Activated B cell treated with CpG ODN at 0.5 μM for 24 hours (primary cell): Measurements from ENCODE around the gene CRMP1. TPM values are rescaled to one million over a fixed set of nuclear protein-coding genes. Genes with fewer than 3 reads are reported as not detected.

Source experiments
- ATAC-seq: fragments of 200-7000 bp; cut with Tn5 transposase; one replicate; pipeline ENCODE4 v1.10.0; 2021; ENCODE audit warnings: low read depth, mild to moderate bottlenecking, moderate library complexity
- CTCF ChIA-PET: fragments of 350-600 bp; sonication (Branson Sonifier 250); formaldehyde crosslinking; loops from one replicate; lab custom pipeline; 2021; ENCODE audit warnings: antibody characterized with exemption; lab: Charles Lee
- POLR2A ChIA-PET: fragments of 350-600 bp; sonication (Branson Sonifier 250); formaldehyde crosslinking; loops from one replicate; lab custom pipeline; 2021; ENCODE audit warnings: antibody characterized with exemption; lab: Charles Lee
- DNase-seq: peaks from one replicate; pipeline ENCODE4 v3.0.0; 2022
- H3K27ac Mint-ChIP-seq: one replicate; pipeline ENCODE4 v1.8.0; 2020; ENCODE audit warnings: mixed read lengths
- H3K27me3 Mint-ChIP-seq: one replicate; pipeline ENCODE4 v1.8.0; 2021; ENCODE audit warnings: mixed read lengths
- H3K36me3 Mint-ChIP-seq: one replicate; pipeline ENCODE4 v1.8.0; 2021; ENCODE audit warnings: low read depth, mixed read lengths
- H3K4me1 Mint-ChIP-seq: one replicate; pipeline ENCODE4 v1.8.0; 2021; ENCODE audit warnings: mixed read lengths
- H3K4me3 Mint-ChIP-seq: one replicate; pipeline ENCODE4 v1.8.0; 2020; ENCODE audit warnings: mild to moderate bottlenecking, mixed read lengths
- H3K9me3 Mint-ChIP-seq: one replicate; pipeline ENCODE4 v1.8.0; 2020; ENCODE audit warnings: mixed read lengths
- CTCF ChIP-seq: fragments of 200-600 bp; IDR thresholded peaks from one replicate; pipeline ENCODE4 v1.8.0; 2022; ENCODE audit warnings: antibody characterized with exemption, mild to moderate bottlenecking
- intact Hi-C: fragments of 100-400 bp; cut with micrococcal nuclease; formaldehyde crosslinking; loops from one replicate; pipeline ENCODE4 v1.15.1; 2024
- total RNA-seq: library from RNA; stranded (reverse); gene quantifications from 2 replicates; pipeline ENCODE4 v1.2.3, GENCODE V29; 2022

Gene CRMP1
- total RNA-seq, 1 donor from 2014 or later: 0.09 TPM

- intact Hi-C loops: no loop called here
These were observed 1.4 kb upstream of the CRMP1 start for GRCh38 chr4:5894266-5894665.

GRCh38 chr4:5893591-5893990 is 705 bp upstream of the CRMP1 start:
- peaks cover 45% of the 10 kb centered on the region for H3K27me3 Mint-ChIP-seq
- H3K36me3 Mint-ChIP-seq: no peaks in the 10 kb centered on the region
- DNase-seq (no peak), ATAC-seq (no peak)
- intact Hi-C loops: no loop called here
- CTCF ChIA-PET: no interaction called here
- H3K4me3 Mint-ChIP-seq: no peak overlapping the region
- peaks cover 7% of the 10 kb centered on the region for H3K9me3 Mint-ChIP-seq
- no peak overlapping the region for H3K27ac Mint-ChIP-seq
- no peak for TF ChIP-seq CTCF
- peaks cover 9% of the 10 kb centered on the region for H3K4me1 Mint-ChIP-seq
- POLR2A ChIA-PET: no interaction called here

More at GRCh38 chr4:5894266-5894665, 1.4 kb upstream of the CRMP1 start:
- Mint-ChIP-seq H3K27ac (no peak overlapping the region), H3K4me3 (no peak overlapping the region), H3K4me1 (peaks cover 9% of the 10 kb centered on the region), H3K9me3 (peaks cover 7% of the 10 kb centered on the region), H3K36me3 (no peaks in the 10 kb centered on the region), H3K27me3 (peaks cover 41% of the 10 kb centered on the region)
- no peak for TF ChIP-seq CTCF
- DNase-seq: no peak
- ChIA-PET CTCF (no interaction called here), POLR2A (no interaction called here)
- no peak for ATAC-seq

DNA sequence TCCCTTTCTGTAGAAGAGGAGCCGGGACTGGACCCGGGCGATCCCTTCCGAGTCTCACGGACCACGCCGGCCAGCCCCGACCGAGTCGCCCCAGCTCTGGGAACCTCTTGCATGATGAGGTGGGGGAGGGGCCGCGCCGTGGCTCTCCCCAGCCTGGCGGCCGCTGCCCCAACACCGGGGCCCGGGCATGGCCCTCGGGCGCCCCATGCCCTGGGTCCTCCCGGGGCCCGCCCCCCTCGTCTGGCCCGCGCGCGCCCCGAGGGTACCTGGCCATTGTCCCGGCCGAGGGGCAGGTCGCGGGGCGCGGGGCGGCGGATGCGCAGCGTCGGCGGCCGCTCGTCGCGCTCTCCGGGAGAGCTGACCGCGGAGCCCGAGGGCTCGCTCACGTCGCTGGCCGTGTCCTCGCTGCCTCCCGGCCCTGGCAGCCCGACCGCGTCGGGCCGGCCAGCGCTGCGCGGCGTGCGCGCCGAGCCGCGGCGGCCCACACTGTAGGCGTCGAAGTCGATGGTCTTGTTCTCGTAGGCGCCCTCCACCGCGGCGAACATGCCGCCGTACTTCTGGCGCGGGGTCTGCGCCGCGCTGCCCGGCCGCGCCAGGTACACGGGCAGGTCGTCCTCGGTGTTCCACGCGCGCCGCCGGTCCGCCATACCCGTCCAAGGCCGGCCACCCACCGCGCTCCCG is 423 bp downstream of the CRMP1 start:
- H3K36me3 Mint-ChIP-seq: no peaks in the 10 kb centered on the region
- peaks cover 45% of the 10 kb centered on the region for H3K27me3 Mint-ChIP-seq
- peaks cover 7% of the 10 kb centered on the region for H3K9me3 Mint-ChIP-seq
- no peak for TF ChIP-seq CTCF
- intact Hi-C loops: no loop called here
- DNase-seq (no peak), ATAC-seq (no peak)
- ChIA-PET CTCF (no interaction called here), POLR2A (no interaction called here)
- H3K4me3 Mint-ChIP-seq: no peak overlapping the region
- H3K4me1 Mint-ChIP-seq: peaks cover 9% of the 10 kb centered on the region
- no peak overlapping the region for H3K27ac Mint-ChIP-seq

- intact Hi-C loops: no loop called here
- DNase-seq: no peak
These were observed 1.1 kb downstream of the CRMP1 start for GRCh38 chr4:5891563-5892322.

More at GRCh38 chr4:5891563-5892322, 1.1 kb downstream of the CRMP1 start:
- TF ChIP-seq CTCF: no peak
- H3K36me3 Mint-ChIP-seq: no peaks in the 10 kb centered on the region
- no peak for ATAC-seq
- peaks cover 4% of the 10 kb centered on the region for H3K9me3 Mint-ChIP-seq
- no peak overlapping the region for H3K4me3 Mint-ChIP-seq
- peaks cover 12% of the 10 kb centered on the region for H3K4me1 Mint-ChIP-seq
- ChIA-PET POLR2A (no interaction called here), CTCF (no interaction called here)
- peaks cover 48% of the 10 kb centered on the region for H3K27me3 Mint-ChIP-seq
- no peak overlapping the region for H3K27ac Mint-ChIP-seq
